Brain pericyte (primary cell): ENCODE data around the gene RFESD.
"Not testable (repeated sequence)": the region's sequence is repeated elsewhere in the genome, so short reads cannot be mapped to it uniquely, and the experiment has no call there.

ENCODE experiments used
- DNase-seq: peaks from one replicate; pipeline ENCODE4 v3.0.0-alpha.2; 2012; ENCODE audit warnings: low read depth, low spot score

The RFESD gene

GRCh38 chr5:95664204-95664786 lies 17.7 kb downstream of the RFESD start:
- DNase-seq = no peak

GRCh38 chr5:95667061-95667618 lies 20.6 kb downstream of the RFESD start:
- DNase-seq = no peak

GRCh38 chr5:95667678-95668077 lies 21.1 kb downstream of the RFESD start:
- no peak for DNase-seq

- DNase-seq = no peak
These were observed 21.6 kb downstream of the RFESD start for GRCh38 chr5:95668216-95668615.

GRCh38 chr5:95668728-95669127 lies 22.2 kb downstream of the RFESD start:
- no peak for DNase-seq

- DNase-seq = peak; percentile 93
These were observed 23.0 kb downstream of the RFESD start for GRCh38 chr5:95669540-95669939.

GRCh38 chr5:95669985-95670384 lies 23.4 kb downstream of the RFESD start:
- DNase-seq = no peak

GRCh38 chr5:95670568-95670967 lies 24.0 kb downstream of the RFESD start:
- no peak for DNase-seq

GRCh38 chr5:95671826-95672225 lies 25.2 kb downstream of the RFESD start:
- no peak for DNase-seq

GRCh38 chr5:95672641-95673040 lies 26.1 kb downstream of the RFESD start:
- no peak for DNase-seq

GRCh38 chr5:95673081-95673480 lies 26.5 kb downstream of the RFESD start:
- no peak for DNase-seq

- no peak for DNase-seq
These were observed 36.3 kb downstream of the RFESD start, which contains the start of gene SPATA9 for GRCh38 chr5:95682891-95683290. Gene SPATA9, minus strand, starts transcription at chr5:95682991. Its CDS starts 137 bp downstream, at chr5:95682854.

- DNase-seq = no peak
These were observed 37.8 kb downstream of the RFESD start for GRCh38 chr5:95684361-95684760.

- DNase-seq = no peak
These were observed 40.1 kb downstream of the RFESD start for GRCh38 chr5:95686651-95687050.

- no peak for DNase-seq
These were observed 43.1 kb downstream of the RFESD start for GRCh38 chr5:95689680-95690079.

- no peak for DNase-seq
These were observed 43.8 kb downstream of the RFESD start for GRCh38 chr5:95690333-95690732.

- DNase-seq = no peak
These were observed 51.5 kb downstream of the RFESD start for GRCh38 chr5:95697781-95698681.

GRCh38 chr5:95699337-95699736 lies 52.8 kb downstream of the RFESD start:
- no peak for DNase-seq

- DNase-seq = no peak
These were observed 54.5 kb downstream of the RFESD start for GRCh38 chr5:95701074-95701473.

- DNase-seq = no peak
These were observed 57.6 kb downstream of the RFESD start for GRCh38 chr5:95704150-95704549.

- not testable (repeated sequence) for DNase-seq
These were observed 59.6 kb downstream of the RFESD start for GRCh38 chr5:95706196-95706595.

GRCh38 chr5:95707055-95707454 lies 60.5 kb downstream of the RFESD start:
- DNase-seq = no peak
